H1 (cell line): ENCODE measurements around the gene UIMC1. TPM values are rescaled to one million over a fixed set of nuclear protein-coding genes. Genes with fewer than 3 reads are reported as not detected.

Source experiments
- POLR2A ChIP-seq, 2 experiments: IDR thresholded peaks; 1 replicate in 1 of 2; 2 replicates in 1 of 2; pipeline ENCODE4 v1.6.1; 2011; ENCODE audit warnings: low read depth in 2 of 2, low read length in 2 of 2, mild to moderate bottlenecking in 2 of 2; ENCODE audit errors: control extremely low read depth in 1 of 2
- polyA plus RNA-seq, 7 experiments: library from polyadenylated mRNA; depleted of rRNA in 3 of 7; stranded (reverse) in 5 of 7; unstranded in 2 of 7; fragments of >200 nt in 5 of 7; fragments of 200-250 nt in 2 of 7; gene quantifications; 1 replicate in 5 of 7; 2 replicates in 1 of 7; 4 replicates in 1 of 7; pipeline versions ENCODE4 v1.2.1 to v1.2.3, GENCODE V29; 2011 to 2013; ENCODE audit warnings: missing spikeins in 2 of 7, mixed read lengths in 2 of 7
- total RNA-seq: library from RNA; stranded (reverse); fragmentation: NEBNext Ultra II Directional; extraction: Animal tissue kit (Norgen Biotek cat#: 25700); gene quantifications from 2 replicates; pipeline ENCODE4 v1.2.1, GENCODE V29; 2021
- TF ChIP-seq, protein P1 (sequence below): fragments of 300-600 bp; sonication (generic); IDR thresholded peaks from 2 replicates; pipeline ENCODE4 v1.7.1; 2012; ENCODE audit warnings: low read length, moderate library complexity, mild to moderate bottlenecking, inconsistent platforms; ENCODE audit not compliant: insufficient replicate concordance

The UIMC1 gene
- total and polyA plus RNA-seq, 2 of the 8 experiments (the other 6 are each of a cell fraction or from before 2014, with no cell fraction given), result 12.8 to 43.7 TPM

DNA sequence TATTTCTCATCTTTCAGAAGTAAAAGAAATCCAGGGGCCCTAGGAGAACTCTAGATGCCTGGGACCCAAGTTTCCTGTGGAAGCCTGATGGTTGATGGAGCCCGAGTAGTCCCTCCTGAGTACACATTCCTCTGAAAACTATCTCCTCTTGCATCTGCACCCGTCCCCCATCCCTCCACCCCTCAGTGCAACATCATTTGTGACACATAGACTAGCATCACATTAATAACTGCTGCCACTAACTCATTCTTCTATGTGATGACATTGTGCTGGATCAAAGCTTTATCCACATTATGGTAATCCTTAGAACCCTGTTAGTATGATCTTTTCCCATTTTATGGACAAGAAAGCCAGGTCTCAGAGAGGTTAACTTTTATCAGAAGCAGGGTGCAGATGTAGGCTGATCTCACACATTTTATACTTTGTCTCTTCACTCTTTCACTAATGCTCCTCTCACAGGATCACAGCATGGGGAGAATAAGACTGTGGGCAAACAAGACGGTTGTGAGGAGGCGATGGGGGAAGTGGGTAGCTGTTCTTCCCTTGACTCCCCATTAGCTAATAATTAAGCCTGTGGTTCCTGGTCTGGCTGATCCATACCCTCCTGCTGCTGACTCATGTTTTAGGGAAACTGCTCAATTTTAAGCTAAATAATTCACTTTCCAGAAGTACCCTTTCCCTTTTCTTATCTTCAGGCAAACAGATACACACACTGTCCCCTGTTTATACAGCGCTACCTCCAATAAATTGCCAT is 103.5 kb downstream of the UIMC1 start (continued):
- TF ChIP-seq, protein P1, sequence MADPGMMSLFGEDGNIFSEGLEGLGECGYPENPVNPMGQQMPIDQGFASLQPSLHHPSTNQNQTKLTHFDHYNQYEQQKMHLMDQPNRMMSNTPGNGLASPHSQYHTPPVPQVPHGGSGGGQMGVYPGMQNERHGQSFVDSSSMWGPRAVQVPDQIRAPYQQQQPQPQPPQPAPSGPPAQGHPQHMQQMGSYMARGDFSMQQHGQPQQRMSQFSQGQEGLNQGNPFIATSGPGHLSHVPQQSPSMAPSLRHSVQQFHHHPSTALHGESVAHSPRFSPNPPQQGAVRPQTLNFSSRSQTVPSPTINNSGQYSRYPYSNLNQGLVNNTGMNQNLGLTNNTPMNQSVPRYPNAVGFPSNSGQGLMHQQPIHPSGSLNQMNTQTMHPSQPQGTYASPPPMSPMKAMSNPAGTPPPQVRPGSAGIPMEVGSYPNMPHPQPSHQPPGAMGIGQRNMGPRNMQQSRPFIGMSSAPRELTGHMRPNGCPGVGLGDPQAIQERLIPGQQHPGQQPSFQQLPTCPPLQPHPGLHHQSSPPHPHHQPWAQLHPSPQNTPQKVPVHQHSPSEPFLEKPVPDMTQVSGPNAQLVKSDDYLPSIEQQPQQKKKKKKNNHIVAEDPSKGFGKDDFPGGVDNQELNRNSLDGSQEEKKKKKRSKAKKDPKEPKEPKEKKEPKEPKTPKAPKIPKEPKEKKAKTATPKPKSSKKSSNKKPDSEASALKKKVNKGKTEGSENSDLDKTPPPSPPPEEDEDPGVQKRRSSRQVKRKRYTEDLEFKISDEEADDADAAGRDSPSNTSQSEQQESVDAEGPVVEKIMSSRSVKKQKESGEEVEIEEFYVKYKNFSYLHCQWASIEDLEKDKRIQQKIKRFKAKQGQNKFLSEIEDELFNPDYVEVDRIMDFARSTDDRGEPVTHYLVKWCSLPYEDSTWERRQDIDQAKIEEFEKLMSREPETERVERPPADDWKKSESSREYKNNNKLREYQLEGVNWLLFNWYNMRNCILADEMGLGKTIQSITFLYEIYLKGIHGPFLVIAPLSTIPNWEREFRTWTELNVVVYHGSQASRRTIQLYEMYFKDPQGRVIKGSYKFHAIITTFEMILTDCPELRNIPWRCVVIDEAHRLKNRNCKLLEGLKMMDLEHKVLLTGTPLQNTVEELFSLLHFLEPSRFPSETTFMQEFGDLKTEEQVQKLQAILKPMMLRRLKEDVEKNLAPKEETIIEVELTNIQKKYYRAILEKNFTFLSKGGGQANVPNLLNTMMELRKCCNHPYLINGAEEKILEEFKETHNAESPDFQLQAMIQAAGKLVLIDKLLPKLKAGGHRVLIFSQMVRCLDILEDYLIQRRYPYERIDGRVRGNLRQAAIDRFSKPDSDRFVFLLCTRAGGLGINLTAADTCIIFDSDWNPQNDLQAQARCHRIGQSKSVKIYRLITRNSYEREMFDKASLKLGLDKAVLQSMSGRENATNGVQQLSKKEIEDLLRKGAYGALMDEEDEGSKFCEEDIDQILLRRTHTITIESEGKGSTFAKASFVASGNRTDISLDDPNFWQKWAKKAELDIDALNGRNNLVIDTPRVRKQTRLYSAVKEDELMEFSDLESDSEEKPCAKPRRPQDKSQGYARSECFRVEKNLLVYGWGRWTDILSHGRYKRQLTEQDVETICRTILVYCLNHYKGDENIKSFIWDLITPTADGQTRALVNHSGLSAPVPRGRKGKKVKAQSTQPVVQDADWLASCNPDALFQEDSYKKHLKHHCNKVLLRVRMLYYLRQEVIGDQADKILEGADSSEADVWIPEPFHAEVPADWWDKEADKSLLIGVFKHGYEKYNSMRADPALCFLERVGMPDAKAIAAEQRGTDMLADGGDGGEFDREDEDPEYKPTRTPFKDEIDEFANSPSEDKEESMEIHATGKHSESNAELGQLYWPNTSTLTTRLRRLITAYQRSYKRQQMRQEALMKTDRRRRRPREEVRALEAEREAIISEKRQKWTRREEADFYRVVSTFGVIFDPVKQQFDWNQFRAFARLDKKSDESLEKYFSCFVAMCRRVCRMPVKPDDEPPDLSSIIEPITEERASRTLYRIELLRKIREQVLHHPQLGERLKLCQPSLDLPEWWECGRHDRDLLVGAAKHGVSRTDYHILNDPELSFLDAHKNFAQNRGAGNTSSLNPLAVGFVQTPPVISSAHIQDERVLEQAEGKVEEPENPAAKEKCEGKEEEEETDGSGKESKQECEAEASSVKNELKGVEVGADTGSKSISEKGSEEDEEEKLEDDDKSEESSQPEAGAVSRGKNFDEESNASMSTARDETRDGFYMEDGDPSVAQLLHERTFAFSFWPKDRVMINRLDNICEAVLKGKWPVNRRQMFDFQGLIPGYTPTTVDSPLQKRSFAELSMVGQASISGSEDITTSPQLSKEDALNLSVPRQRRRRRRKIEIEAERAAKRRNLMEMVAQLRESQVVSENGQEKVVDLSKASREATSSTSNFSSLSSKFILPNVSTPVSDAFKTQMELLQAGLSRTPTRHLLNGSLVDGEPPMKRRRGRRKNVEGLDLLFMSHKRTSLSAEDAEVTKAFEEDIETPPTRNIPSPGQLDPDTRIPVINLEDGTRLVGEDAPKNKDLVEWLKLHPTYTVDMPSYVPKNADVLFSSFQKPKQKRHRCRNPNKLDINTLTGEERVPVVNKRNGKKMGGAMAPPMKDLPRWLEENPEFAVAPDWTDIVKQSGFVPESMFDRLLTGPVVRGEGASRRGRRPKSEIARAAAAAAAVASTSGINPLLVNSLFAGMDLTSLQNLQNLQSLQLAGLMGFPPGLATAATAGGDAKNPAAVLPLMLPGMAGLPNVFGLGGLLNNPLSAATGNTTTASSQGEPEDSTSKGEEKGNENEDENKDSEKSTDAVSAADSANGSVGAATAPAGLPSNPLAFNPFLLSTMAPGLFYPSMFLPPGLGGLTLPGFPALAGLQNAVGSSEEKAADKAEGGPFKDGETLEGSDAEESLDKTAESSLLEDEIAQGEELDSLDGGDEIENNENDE, result no peak
- TF ChIP-seq POLR2A (IDR thresholded peaks at IDR 0.05; ENCODE audit: control extremely low read depth in 1 of 2, low read depth in 2 of 2, low read length in 2 of 2), result peak in 1 of 2 experiments; percentile 17; a peak in 1 of 3 replicates
